Neural cell (in vitro differentiated cells): Measurements from ENCODE around the gene WASHC4. TPM values are rescaled to one million over a fixed set of nuclear protein-coding genes. Genes with fewer than 3 reads are reported as not detected.

Experiments
- H2AFZ ChIP-seq: fragments of 200-600, 300-800 bp; sonication (generic), shearing (Covaris generic); 2 replicates; pipeline ENCODE4 v1.6.0; 2014; ENCODE audit warnings: low read depth, mild to moderate bottlenecking, antibody characterized with exemption, low read length, moderate library complexity
- H3F3A ChIP-seq: fragments of 200-600 bp; shearing (Covaris generic); 2 replicates; pipeline ENCODE4 v1.6.1; 2016; ENCODE audit warnings: mild to moderate bottlenecking, moderate library complexity, mixed read lengths, antibody characterized with exemption, low read length; ENCODE audit not compliant: insufficient read depth, poor library complexity, severe bottlenecking
- H3K27ac ChIP-seq: fragments of 200-600, 300-800 bp; sonication (generic), shearing (Covaris generic); 2 replicates; pipeline ENCODE4 v1.5.1; 2014; ENCODE audit warnings: mild to moderate bottlenecking, low read length, moderate library complexity
- H3K27me3 ChIP-seq: fragments of 300-800, 200-600 bp; sonication (generic), shearing (Covaris generic); 2 replicates; pipeline ENCODE4 v1.6.0; 2014; ENCODE audit warnings: mild to moderate bottlenecking, low read depth, low read length, moderate library complexity; ENCODE audit not compliant: insufficient read depth
- H3K36me3 ChIP-seq: fragments of 300-800, 200-600 bp; sonication (generic), shearing (Covaris generic); 2 replicates; pipeline ENCODE4 v1.5.1; 2014; ENCODE audit warnings: mild to moderate bottlenecking, antibody characterized with exemption, low read length, moderate library complexity; ENCODE audit not compliant: insufficient read depth
- H3K4me2 ChIP-seq: fragments of 300-800, 200-600 bp; sonication (generic), shearing (Covaris generic); 2 replicates; pipeline ENCODE4 v1.6.0; 2014; ENCODE audit warnings: mild to moderate bottlenecking, low read length
- H3K4me3 ChIP-seq: fragments of 300-800, 200-600 bp; sonication (generic), shearing (Covaris generic); 2 replicates; pipeline ENCODE4 v1.5.1; 2014; ENCODE audit warnings: mild to moderate bottlenecking, low read length, moderate library complexity
- H3K79me2 ChIP-seq: fragments of 200-600 bp; shearing (Covaris generic); replicated peaks from 2 replicates; pipeline ENCODE4 v1.6.0; 2014; ENCODE audit warnings: mild to moderate bottlenecking, low read length, moderate library complexity; ENCODE audit not compliant: insufficient read depth
- H3K9ac ChIP-seq: fragments of 300-800, 200-600 bp; sonication (generic), shearing (Covaris generic); 2 replicates; pipeline ENCODE4 v1.6.1; 2016; ENCODE audit warnings: mild to moderate bottlenecking, low read length, mixed read lengths
- H3K9me2 ChIP-seq: fragments of 200-600 bp; shearing (Covaris generic); 2 replicates; pipeline ENCODE4 v1.6.1; 2016; ENCODE audit warnings: mild to moderate bottlenecking, low read length, mixed read lengths; ENCODE audit not compliant: insufficient read depth
- H3K9me3 ChIP-seq: fragments of 200-600, 300-800 bp; sonication (generic), shearing (Covaris generic); 2 replicates; pipeline ENCODE4 v1.6.1; 2016; ENCODE audit warnings: mild to moderate bottlenecking, mixed run types, low read length, moderate library complexity, mixed read lengths
- H4K20me1 ChIP-seq: fragments of 200-600 bp; shearing (Covaris generic); 2 replicates; pipeline ENCODE4 v1.6.1; 2016; ENCODE audit warnings: mild to moderate bottlenecking, mixed run types; ENCODE audit not compliant: insufficient read depth
- CTCF ChIP-seq: fragments of 450-650 bp; IDR thresholded peaks from 2 replicates; pipeline ENCODE4 v1.5.1; 2014; ENCODE audit warnings: antibody characterized with exemption, mild to moderate bottlenecking, moderate library complexity; ENCODE audit not compliant: poor library complexity, severe bottlenecking
- EP300 ChIP-seq: fragments of 450-650 bp; conservative IDR thresholded peaks from 2 replicates; pipeline ENCODE4 v1.6.1; 2014; ENCODE audit warnings: antibody characterized with exemption, mild to moderate bottlenecking, moderate library complexity; ENCODE audit not compliant: poor library complexity, severe bottlenecking
- EZH2 ChIP-seq: fragments of 200-600, 300-800 bp; shearing (Covaris generic), sonication (generic); IDR thresholded peaks from 2 replicates; pipeline ENCODE4 v1.6.1; 2014; ENCODE audit warnings: antibody characterized with exemption, low read length, borderline replicate concordance, mild to moderate bottlenecking; ENCODE audit not compliant: insufficient read depth, poor library complexity, severe bottlenecking
- MXI1 ChIP-seq: fragments of 450-650 bp; conservative IDR thresholded peaks from 2 replicates; pipeline ENCODE4 v1.6.1; 2014; ENCODE audit warnings: antibody characterized with exemption, mild to moderate bottlenecking; ENCODE audit not compliant: poor library complexity, severe bottlenecking
- POLR2AphosphoS5 ChIP-seq: IDR thresholded peaks from 2 replicates; pipeline ENCODE4 v1.6.1; 2012
- RAD21 ChIP-seq: fragments of 450-650 bp; conservative IDR thresholded peaks from 2 replicates; pipeline ENCODE4 v1.6.1; 2014; ENCODE audit warnings: antibody characterized with exemption, mild to moderate bottlenecking, moderate library complexity
- REST ChIP-seq: IDR thresholded peaks from 2 replicates; pipeline ENCODE4 v1.6.1; 2012; ENCODE audit warnings: borderline replicate concordance
- SMC3 ChIP-seq: fragments of 450-650 bp; conservative IDR thresholded peaks from 2 replicates; pipeline ENCODE4 v1.6.1; 2014; ENCODE audit warnings: antibody characterized with exemption, mild to moderate bottlenecking, moderate library complexity; ENCODE audit not compliant: poor library complexity
- TAF1 ChIP-seq: IDR thresholded peaks from 2 replicates; pipeline ENCODE4 v1.6.1; 2012; ENCODE audit warnings: low read depth
- polyA plus RNA-seq: library from polyadenylated mRNA; depleted of rRNA; stranded (reverse); fragments of >200 nt; gene quantifications from 2 replicates; pipeline ENCODE4 v1.2.3, GENCODE V29; 2014

Gene WASHC4
- polyA plus RNA-seq, 1 donor from 2014 or later, result 52.6 TPM

GRCh38 chr12:105171691-105172436 lies 64.3 kb downstream of the WASHC4 start:
- Histone ChIP-seq H3K4me3 (no peak overlapping the region), H3K36me3 (peaks cover 19% of the 10 kb centered on the region), H3K9me3 (no peaks in the 10 kb centered on the region), H3K27me3 (no peaks in the 10 kb centered on the region), H3K27ac (no peak overlapping the region), H3K9ac (no peak overlapping the region), H3F3A (no peaks in the 10 kb centered on the region), H2AFZ (no peak overlapping the region), H3K79me2 (no peaks in the 10 kb centered on the region), H3K9me2 (no peaks in the 10 kb centered on the region), H4K20me1 (no peaks in the 10 kb centered on the region), H3K4me2 (no peak overlapping the region)
- TF ChIP-seq EZH2 (no peak), RAD21 (no peak), POLR2AphosphoS5 (no peak), REST (no peak), MXI1 (no peak), SMC3 (no peak), TAF1 (no peak), EP300 (no peak), CTCF (no peak)

- H3K9me2 ChIP-seq, result no peaks in the 10 kb centered on the region
- TF ChIP-seq POLR2AphosphoS5 (no peak), SMC3 (no peak), EZH2 (no peak), EP300 (no peak), RAD21 (no peak), TAF1 (no peak), MXI1 (no peak), REST (no peak), CTCF (no peak)
- H3K9me3 ChIP-seq, result no peaks in the 10 kb centered on the region
- H3K9ac ChIP-seq, result no peak overlapping the region
- no peaks in the 10 kb centered on the region for H4K20me1 ChIP-seq
- no peaks in the 10 kb centered on the region for H3K27me3 ChIP-seq
- H3K27ac ChIP-seq, result no peak overlapping the region
- peaks cover 16% of the 10 kb centered on the region for H3K36me3 ChIP-seq
- H3F3A ChIP-seq, result no peaks in the 10 kb centered on the region
- H3K4me2 ChIP-seq, result no peak overlapping the region
- H3K4me3 ChIP-seq, result no peak overlapping the region
- H2AFZ ChIP-seq, result no peak overlapping the region
- H3K79me2 ChIP-seq, result no peaks in the 10 kb centered on the region
Measured at GRCh38 chr12:105175397-105175990, 68.0 kb downstream of the WASHC4 start.
